Liver (tissue), 2 donors: Measurements from ENCODE around the gene PNKD.

Experiments
- CTCF ChIP-seq: fragments of 150-350 bp; IDR thresholded peaks from 2 replicates; pipeline ENCODE4 v1.5.1; 2017; ENCODE audit warnings: improper control_type of control experiment, low read depth, low read length; ENCODE audit not compliant: missing input control
- MAX ChIP-seq: IDR thresholded peaks from 2 replicates; pipeline ENCODE4 v1.6.1; 2016; ENCODE audit warnings: antibody characterized with exemption
- donor health status: healthy.

DNA sequence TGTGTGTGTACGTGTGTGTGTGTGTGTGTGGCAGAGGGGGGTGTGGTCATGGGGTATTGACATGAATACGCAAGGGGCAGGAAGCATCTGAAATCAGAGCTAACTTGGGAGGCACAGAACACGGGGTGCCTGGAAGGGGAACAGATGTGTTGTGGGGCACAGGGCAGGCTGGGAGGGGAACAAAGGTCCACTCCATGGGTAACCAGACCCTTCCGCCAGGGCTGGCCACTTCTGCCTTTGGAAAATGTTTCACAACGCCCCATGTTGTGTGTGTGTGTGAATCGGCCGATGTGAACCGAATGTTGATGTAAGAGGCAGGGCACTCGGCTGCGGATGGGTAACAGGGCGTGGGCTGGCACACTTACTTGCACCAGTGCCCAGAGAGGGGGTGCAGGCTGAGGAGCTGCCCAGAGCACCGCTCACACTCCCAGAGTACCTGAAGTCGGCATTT lies 111.6 kb downstream of the PNKD start, which contains the start of gene SLC11A1:
- no peak for TF ChIP-seq CTCF
- no peak for TF ChIP-seq MAX
